Endothelial cell of umbilical vein (primary cell): ENCODE data around the gene ENO2. TPM values are rescaled to one million over a fixed set of nuclear protein-coding genes. Genes with fewer than 3 reads are reported as not detected.

ENCODE experiments used
- BruUV-seq: library from RNA; stranded (reverse); fragments of 400-500 nt; replicated peaks from 2 replicates; lab custom pipeline; 2021; lab: Mats Ljungman, UMichigan
- CTCF ChIA-PET: fragments of 300-600, 350-600 bp; sonication (Branson Sonifier 250); formaldehyde crosslinking; loops from one replicate; lab custom pipeline; 2021; ENCODE audit warnings: antibody characterized with exemption, inconsistent platforms; lab: Charles Lee
- POLR2A ChIA-PET: fragments of 300-600, 350-600 bp; sonication (Branson Sonifier 250); formaldehyde crosslinking; loops from one replicate; lab custom pipeline; 2021; ENCODE audit warnings: antibody characterized with exemption, inconsistent platforms; lab: Charles Lee
- DNase-seq: peaks from one replicate; pipeline ENCODE4 v3.0.0-alpha.2; 2011; ENCODE audit warnings: low read depth, low spot score
- FAIRE-seq: peaks from 2 replicates; lab custom pipeline; 2011; peaks lifted over from hg19 to GRCh38; lab: Jason Lieb, UNC
- H2AFZ ChIP-seq: 2 replicates; pipeline ENCODE4 v1.6.0; 2012; ENCODE audit warnings: low read depth, low read length, control low read depth, inconsistent platforms
- H3K27ac ChIP-seq: 2 replicates; pipeline ENCODE4 v1.5.1; 2011; ENCODE audit warnings: low read depth, mild to moderate bottlenecking, control low read depth, low read length, moderate library complexity; ENCODE audit not compliant: insufficient read depth
- H3K27me3 ChIP-seq, 2 experiments: 2 replicates each; pipeline versions ENCODE4 v1.6.0 to v1.6.1; 2011; ENCODE audit warnings: low read length in 2 of 2, mixed read lengths in 1 of 2; ENCODE audit not compliant: control insufficient read depth in 2 of 2, insufficient read depth in 2 of 2
- H3K36me3 ChIP-seq, 2 experiments: 2 replicates in 1 of 2; 3 replicates in 1 of 2; pipeline ENCODE4 v1.5.1; 2011; ENCODE audit warnings: low read length in 2 of 2, mild to moderate bottlenecking in 1 of 2, moderate library complexity in 1 of 2; ENCODE audit not compliant: control insufficient read depth in 2 of 2, insufficient read depth in 2 of 2; ENCODE audit errors: extremely low read depth in 1 of 2
- H3K4me1 ChIP-seq: 3 replicates; pipeline ENCODE4 v1.5.1; 2011; ENCODE audit warnings: mild to moderate bottlenecking, low read length; ENCODE audit not compliant: control insufficient read depth, insufficient read depth; ENCODE audit errors: extremely low read depth
- H3K4me2 ChIP-seq: 2 replicates; pipeline ENCODE4 v1.6.1; 2011; ENCODE audit warnings: low read length, control low read depth, mixed read lengths; ENCODE audit not compliant: insufficient read depth
- H3K4me3 ChIP-seq, 3 experiments: fragments of 200-600 bp in 1 of 3; sonication (generic), shearing (Covaris generic) in 1 of 3; replicated peaks in 1 of 3; 2 replicates each; pipeline ENCODE4 v1.5.1; 2011 to 2016; ENCODE audit warnings: control low read depth in 3 of 3, low read length in 3 of 3, mild to moderate bottlenecking in 2 of 3, inconsistent platforms in 1 of 3, low read depth in 1 of 3, moderate library complexity in 1 of 3; ENCODE audit not compliant: insufficient read depth in 1 of 3
- H3K79me2 ChIP-seq: 2 replicates; pipeline ENCODE4 v1.6.0; 2012; ENCODE audit warnings: low read length, inconsistent platforms; ENCODE audit not compliant: control insufficient read depth, insufficient read depth
- H3K9ac ChIP-seq: replicated peaks from 2 replicates; pipeline ENCODE3; 2011; ENCODE audit warnings: low read length, control low read depth; ENCODE audit not compliant: insufficient read depth; ENCODE audit errors: extremely low read depth
- H3K9me1 ChIP-seq: replicated peaks from 3 replicates; pipeline ENCODE4 v1.6.0; 2011; ENCODE audit warnings: mild to moderate bottlenecking, low read length; ENCODE audit not compliant: control insufficient read depth, insufficient read depth; ENCODE audit errors: extremely low read depth
- H3K9me3 ChIP-seq: replicated peaks from 2 replicates; pipeline ENCODE4 v1.5.1; 2012; ENCODE audit warnings: low read length, inconsistent platforms; ENCODE audit not compliant: control insufficient read depth, insufficient read depth
- H4K20me1 ChIP-seq: replicated peaks from 2 replicates; pipeline ENCODE3; 2011; ENCODE audit warnings: mild to moderate bottlenecking, low read length; ENCODE audit not compliant: control insufficient read depth, insufficient read depth; ENCODE audit errors: extremely low read depth
- EZH2 ChIP-seq: IDR thresholded peaks from 2 replicates; pipeline ENCODE4 v1.6.1; 2012; ENCODE audit warnings: borderline replicate concordance, low read depth, mild to moderate bottlenecking, moderate library complexity, low read length, inconsistent platforms; ENCODE audit not compliant: severe bottlenecking
- GATA2 ChIP-seq: IDR thresholded peaks from 2 replicates; pipeline ENCODE4 v1.7.0; 2011; ENCODE audit warnings: low read depth, mild to moderate bottlenecking, moderate library complexity, mixed read lengths, low read length; ENCODE audit not compliant: insufficient read length, insufficient read depth
- JUN ChIP-seq: IDR thresholded peaks from 2 replicates; pipeline ENCODE4 v1.6.1; 2011; ENCODE audit warnings: borderline replicate concordance, low read depth; ENCODE audit not compliant: insufficient read length, insufficient read depth
- MAX ChIP-seq: IDR thresholded peaks from 2 replicates; pipeline ENCODE4 v1.6.1; 2011; ENCODE audit not compliant: insufficient read depth, insufficient read length
- POLR2AphosphoS5 ChIP-seq: IDR thresholded peaks from 2 replicates; pipeline ENCODE4 v1.6.1; 2012; ENCODE audit warnings: low read depth, mild to moderate bottlenecking, control low read depth, low read length, moderate library complexity; ENCODE audit not compliant: insufficient read depth
- dilution Hi-C: fragments of 300-500 bp; cut with MboI; formaldehyde crosslinking; loops from one replicate; pipeline ENCODE4 v1.15.0; 2019; ENCODE audit warnings: low sequenced_read_pairs; ENCODE audit not compliant: extremely low pct_ligation_motif_present
- intact Hi-C: fragments of 100-400 bp; cut with micrococcal nuclease; formaldehyde crosslinking; loops from one replicate; pipeline ENCODE4 v1.10.0; 2022
- polyA plus RNA-seq, 4 experiments: library from polyadenylated mRNA; depleted of rRNA in 3 of 4; stranded (reverse) in 3 of 4; unstranded in 1 of 4; fragments of >200 nt; gene quantifications; 2 replicates each; pipeline versions ENCODE4 v1.2.1 to v1.2.3, GENCODE V29; 2011 to 2012; ENCODE audit warnings: missing spikeins in 1 of 4
- total RNA-seq: library from RNA; stranded (reverse); gene quantifications from 2 replicates; pipeline ENCODE4 v1.2.3, GENCODE V29; 2021

The ENO2 gene
- total and polyA plus RNA-seq, 2 donors (not counting 3 experiments of a cell fraction or from before 2014, with no cell fraction given), result 11.4 to 18.6 TPM

- Histone ChIP-seq H3K36me3 (no peaks in the 10 kb centered on the region), H3K4me1 (peaks cover 11% of the 10 kb centered on the region), H3K27me3 (no peaks in the 10 kb centered on the region), H3K79me2 (no peaks in the 10 kb centered on the region), H2AFZ (no peak overlapping the region), H3K4me2 (no peak overlapping the region), H3K9ac (no peak overlapping the region), H3K9me1 (no peaks in the 10 kb centered on the region), H4K20me1 (no peaks in the 10 kb centered on the region), H3K4me3 (no peak overlapping the region), H3K27ac (no peak overlapping the region), H3K9me3 (no peaks in the 10 kb centered on the region)
- dilution Hi-C loops (no loop called here), intact Hi-C loops (no loop called here)
- TF ChIP-seq MAX (no peak), EZH2 (no peak)
- FAIRE-seq, result no peak
- no TSS peak for BruUV-seq
- CTCF ChIA-PET, result interaction anchor here (0.7 to 3.5 kb wide), 3 partner anchors 27 to 48 kb away, joined by 3 to 12 read pairs (median 3); partner anchors contain the start of gene SPSB2
- no peak for DNase-seq
- POLR2A ChIA-PET, result no interaction called here
These were observed 3.3 kb downstream of the ENO2 start for GRCh38 chr12:6917491-6918231.

GRCh38 chr12:6919588-6919987 is 5.2 kb downstream of the ENO2 start:
- peak; percentile 38 for FAIRE-seq
- H3K79me2 ChIP-seq, result no peaks in the 10 kb centered on the region
- no peaks in the 10 kb centered on the region for H3K9me3 ChIP-seq
- H3K36me3 ChIP-seq, result no peaks in the 10 kb centered on the region
- ChIA-PET POLR2A (interaction anchor here (0.5 kb wide), 1 partner anchor 12 kb away, joined by 4 read pairs; no protein-coding TSS in a partner anchor), CTCF (interaction anchor here (1.5 kb wide), 1 partner anchor 47 kb away, joined by 6 read pairs; the partner anchor contains the start of gene SPSB2)
- H3K9me1 ChIP-seq, result no peaks in the 10 kb centered on the region
- no peak for DNase-seq
- no peak overlapping the region for H2AFZ ChIP-seq
- intact Hi-C loops, result no loop called here
- TF ChIP-seq JUN (no peak), POLR2AphosphoS5 (no peak), EZH2 (no peak), GATA2 (no peak)
- H4K20me1 ChIP-seq, result no peaks in the 10 kb centered on the region
- no TSS peak for BruUV-seq
- no peak overlapping the region for H3K4me2 ChIP-seq
- peaks cover 10% of the 10 kb centered on the region for H3K4me1 ChIP-seq
- no peak overlapping the region for H3K9ac ChIP-seq
- H3K4me3 ChIP-seq, result no peak overlapping the region
- dilution Hi-C loops, result no loop called here
- no peak overlapping the region for H3K27ac ChIP-seq
- no peaks in the 10 kb centered on the region for H3K27me3 ChIP-seq
